Right cardiac atrium (tissue), 5 donors: ENCODE results near the gene XPO5. TPM values are rescaled to one million over a fixed set of nuclear protein-coding genes. Genes with fewer than 3 reads are reported as not detected.
"Not testable (repeated sequence)": the region's sequence is repeated elsewhere in the genome, so short reads cannot be mapped to it uniquely, and the experiment has no call there.

Experiments used
- ATAC-seq, 2 donors: fragments of 200-7000 bp; cut with Tn5 transposase; one replicate each; pipeline versions ENCODE4 v1.8.0 to v1.9.1; 2020; ENCODE audit warnings: moderate library complexity in 2 of 2, mild to moderate bottlenecking in 1 of 2
- DNase-seq, 3 donors: peaks; one replicate each; pipeline ENCODE4 v3.0.0-alpha.2; 2020
- H3K27ac ChIP-seq: one replicate; pipeline ENCODE4 v1.5.1; 2013; ENCODE audit warnings: mild to moderate bottlenecking, low read length, control low read depth, moderate library complexity
- H3K27me3 ChIP-seq: one replicate; pipeline ENCODE4 v1.6.1; 2013; ENCODE audit not compliant: control insufficient read depth, insufficient read depth
- H3K4me1 ChIP-seq: one replicate; pipeline ENCODE4 v1.6.1; 2013; ENCODE audit warnings: low read length; ENCODE audit not compliant: control insufficient read depth, insufficient read depth
- H3K4me3 ChIP-seq: one replicate; pipeline ENCODE4 v1.5.1; 2013; ENCODE audit warnings: low read length, control low read depth
- H3K9me3 ChIP-seq: one replicate; pipeline ENCODE4 v1.6.1; 2013; ENCODE audit warnings: low read length; ENCODE audit not compliant: control insufficient read depth
- WGBS: extraction: QIAGEN DNeasy Blood & Tissue Kit; methylation state at CpG from one replicate; pipeline ENCODE4 v1.1.7; 2013; 5-methylcytosine and 5-hydroxymethylcytosine counted together
- intact Hi-C, 4 donors: fragments of 100-400 bp; cut with DNase I; formaldehyde crosslinking; loops; one replicate each; pipeline versions ENCODE4 v1.11.0 to v1.14.0; 2022 to 2023
- polyA plus RNA-seq: library from polyadenylated mRNA; stranded (reverse); fragments of 200-250 nt; gene quantifications from one replicate; pipeline ENCODE4 v1.2.3, GENCODE V29; 2013
- total RNA-seq, 4 donors: library from RNA; stranded (reverse); fragmentation: NEBNext Ultra II Directional; extraction: Animal tissue kit (Norgen Biotek cat#: 25700); gene quantifications; one replicate each; pipeline ENCODE4 v1.2.1, GENCODE V29; 2021
- donor health status: healthy with polysubstance abuse.
- donor health status: DM: no; HTN: yes; CAD: no.
- donor health status: DM: no; HTN: no; CAD: no.
- donor health status: DM: no; HTN: yes; CAD: no; lungs with severe emphysema.
- donor health status: DM: yes; HTN: yes; CAD: no.

XPO5 gene
- total and polyA plus RNA-seq, 5 donors: 4.9 to 18.5 (median 12.5) TPM

DNA sequence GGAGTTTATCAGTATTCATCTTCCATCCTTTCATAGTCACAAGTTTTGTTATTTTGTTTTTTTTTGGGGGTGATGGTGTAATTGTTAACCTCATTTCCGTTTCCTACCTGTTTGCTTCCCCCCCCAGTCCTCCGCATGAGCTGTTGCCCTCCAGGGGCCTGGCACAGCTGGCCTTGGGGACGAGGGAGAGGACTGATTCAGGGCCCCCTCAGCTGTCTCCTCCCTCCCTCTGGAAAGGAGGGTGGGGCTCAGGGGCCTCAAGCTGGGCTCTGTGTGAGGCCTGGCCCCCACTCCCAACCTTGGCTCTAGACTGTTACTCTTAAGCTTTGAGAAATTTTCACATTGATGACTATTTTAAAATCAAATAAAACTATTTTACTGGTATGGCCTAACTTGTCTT is 69.7 kb downstream of the XPO5 start:
- H3K27ac ChIP-seq: no peak overlapping the region
- intact Hi-C loops: loop anchor here (2.0 to 10.0 kb wide), 7 partner anchors 49 to 241 kb away; partner anchors contain the start of gene DLK2 (in 3 of the 4)

GRCh38 chr6:43505718-43506117 is 70.1 kb downstream of the XPO5 start:
- Histone ChIP-seq H3K27me3 (no peaks in the 10 kb centered on the region), H3K9me3 (no peaks in the 10 kb centered on the region), H3K27ac (no peak overlapping the region), H3K4me3 (no peak overlapping the region), H3K4me1 (peaks cover 9% of the 10 kb centered on the region)
- no peak for DNase-seq
- 71% methylated on average over 6 of the region's 6 CpGs for WGBS
- intact Hi-C loops: loop anchor here (2.0 to 10.0 kb wide), 7 partner anchors 48 to 241 kb away; partner anchors contain the start of gene DLK2 (in 3 of the 4)
- ATAC-seq: no peak

More for the DNA sequence above, 69.7 kb downstream of the XPO5 start:
- H3K9me3 ChIP-seq: no peaks in the 10 kb centered on the region
- ATAC-seq (no peak), DNase-seq (no peak)
- peaks cover 10% of the 10 kb centered on the region for H3K4me1 ChIP-seq
- H3K27me3 ChIP-seq: no peaks in the 10 kb centered on the region
- 81% methylated on average over 3 of the region's 3 CpGs for WGBS
- no peak overlapping the region for H3K4me3 ChIP-seq

DNA sequence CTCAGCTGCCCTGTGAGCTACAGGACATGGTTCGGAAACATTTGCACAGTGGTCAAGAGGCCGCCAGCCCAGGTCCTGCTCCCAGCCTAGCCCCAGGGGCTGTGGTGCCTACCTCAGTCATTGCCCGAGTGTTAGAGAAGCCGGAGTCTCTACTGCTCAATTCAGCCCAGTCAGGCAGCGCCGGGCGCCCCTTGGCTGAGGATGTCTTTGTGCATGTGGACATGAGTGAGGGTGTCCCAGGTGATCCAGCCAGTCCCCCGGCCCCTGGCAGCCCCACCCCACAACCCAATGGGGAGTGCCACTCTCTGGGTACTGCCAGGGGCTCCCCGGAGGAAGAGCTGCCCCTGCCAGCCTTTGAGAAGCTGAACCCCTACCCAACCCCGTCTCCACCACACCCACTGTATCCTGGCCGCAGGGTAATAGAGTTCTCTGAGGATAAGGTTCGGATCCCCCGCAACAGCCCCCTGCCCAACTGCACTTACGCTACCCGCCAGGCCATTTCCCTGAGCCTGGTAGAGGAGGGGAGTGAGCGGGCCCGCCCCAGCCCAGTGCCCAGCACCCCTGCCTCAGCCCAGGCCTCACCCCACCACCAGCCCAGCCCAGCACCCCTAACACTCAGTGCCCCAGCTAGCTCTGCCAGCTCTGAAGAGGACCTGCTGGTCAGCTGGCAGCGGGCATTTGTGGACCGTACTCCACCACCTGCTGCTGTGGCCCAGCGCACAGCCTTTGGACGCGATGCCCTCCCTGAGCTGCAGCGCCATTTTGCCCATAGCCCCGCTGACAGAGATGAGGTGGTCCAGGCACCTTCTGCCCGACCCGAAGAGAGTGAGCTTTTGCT is 70.9 kb downstream of the XPO5 start:
- H3K27me3 ChIP-seq: no peaks in the 10 kb centered on the region
- ATAC-seq: no peak
- H3K4me3 ChIP-seq: no peak overlapping the region
- peaks cover 10% of the 10 kb centered on the region for H3K4me1 ChIP-seq
- intact Hi-C loops: loop anchor here (5.0 to 10.0 kb wide), 6 partner anchors 48 to 240 kb away; partner anchors contain the start of gene DLK2 (in 2 of the 4)
- 93% methylated on average over 26 of the region's 26 CpGs for WGBS
- DNase-seq: no peak
- no peaks in the 10 kb centered on the region for H3K9me3 ChIP-seq
- no peak overlapping the region for H3K27ac ChIP-seq

- no peak for DNase-seq
- H3K4me1 ChIP-seq: peaks cover 11% of the 10 kb centered on the region
- H3K9me3 ChIP-seq: no peaks in the 10 kb centered on the region
- H3K4me3 ChIP-seq: no peak overlapping the region
- 90% methylated on average over 8 of the region's 8 CpGs for WGBS
- no peaks in the 10 kb centered on the region for H3K27me3 ChIP-seq
- ATAC-seq: no peak
- intact Hi-C loops: loop anchor here in 2 of 4 donors (5.0 to 10.0 kb wide), 4 partner anchors 46 to 239 kb away; partner anchors contain the start of gene DLK2 (in 1 of the 2)
- no peak overlapping the region for H3K27ac ChIP-seq
These were observed 72.4 kb downstream of the XPO5 start for GRCh38 chr6:43503443-43503842.

GRCh38 chr6:43502666-43503065 is 73.2 kb downstream of the XPO5 start:
- H3K9me3 ChIP-seq: no peaks in the 10 kb centered on the region
- intact Hi-C loops: loop anchor here in 2 of 4 donors (5.0 to 10.0 kb wide), 4 partner anchors 45 to 238 kb away; partner anchors contain the start of gene DLK2 (in 1 of the 2)
- no peaks in the 10 kb centered on the region for H3K27me3 ChIP-seq
- 78% methylated on average over 4 of the region's 4 CpGs for WGBS
- DNase-seq: peak in 1 of 3 donors; percentile 63
- H3K4me3 ChIP-seq: no peak overlapping the region
- no peak overlapping the region for H3K27ac ChIP-seq
- ATAC-seq: no peak
- H3K4me1 ChIP-seq: peaks cover 11% of the 10 kb centered on the region

- intact Hi-C loops: loop anchor here in 2 of 4 donors (5.0 to 10.0 kb wide), 4 partner anchors 44 to 236 kb away; partner anchors contain the start of gene DLK2 (in 1 of the 2)
- 98% methylated on average over 3 of the region's 3 CpGs for WGBS
- no peak overlapping the region for H3K27ac ChIP-seq
These were observed 74.9 kb downstream of the XPO5 start for GRCh38 chr6:43500921-43501320.

GRCh38 chr6:43499028-43499815 is 76.6 kb downstream of the XPO5 start:
- Histone ChIP-seq H3K27ac (peak overlapping the region; percentile 21), H3K4me1 (peaks cover 11% of the 10 kb centered on the region), H3K9me3 (no peaks in the 10 kb centered on the region), H3K4me3 (no peak overlapping the region), H3K27me3 (no peaks in the 10 kb centered on the region)
- intact Hi-C loops: loop anchor here in 1 of 4 donors (5.0 kb wide), 1 partner anchor 47 kb away; no protein-coding TSS in a partner anchor
- DNase-seq (peak in 2 of 3 donors; percentile 53 to 55), ATAC-seq (peak; percentile 71 to 85)
- 67% methylated on average over 12 of the region's 12 CpGs for WGBS

More at GRCh38 chr6:43500921-43501320, 74.9 kb downstream of the XPO5 start:
- no peaks in the 10 kb centered on the region for H3K27me3 ChIP-seq
- ATAC-seq (no peak), DNase-seq (no peak)
- peaks cover 7% of the 10 kb centered on the region for H3K4me1 ChIP-seq
- no peak overlapping the region for H3K4me3 ChIP-seq
- H3K9me3 ChIP-seq: no peaks in the 10 kb centered on the region

GRCh38 chr6:43498291-43498690 is 77.5 kb downstream of the XPO5 start:
- not testable (repeated sequence) for ATAC-seq, DNase-seq, H3K4me3 ChIP-seq, H3K27me3 ChIP-seq, H3K9me3 ChIP-seq, H3K27ac ChIP-seq
- H3K4me1 ChIP-seq: peaks cover 11% of the 10 kb centered on the region
- intact Hi-C loops: loop anchor here in 1 of 4 donors (5.0 kb wide), 1 partner anchor 46 kb away; no protein-coding TSS in a partner anchor
- 94% methylated on average over 5 of the region's 5 CpGs for WGBS

- Histone ChIP-seq H3K9me3 (no peaks in the 10 kb centered on the region), H3K4me3 (no peak overlapping the region), H3K27me3 (no peaks in the 10 kb centered on the region), H3K4me1 (peaks cover 11% of the 10 kb centered on the region), H3K27ac (no peak overlapping the region)
- intact Hi-C loops: loop anchor here in 1 of 4 donors (5.0 kb wide), 1 partner anchor 45 kb away; no protein-coding TSS in a partner anchor
- ATAC-seq: no peak
- 81% methylated on average over 12 of the region's 12 CpGs for WGBS
- no peak for DNase-seq
These were observed 78.1 kb downstream of the XPO5 start for GRCh38 chr6:43497689-43498088.

DNA sequence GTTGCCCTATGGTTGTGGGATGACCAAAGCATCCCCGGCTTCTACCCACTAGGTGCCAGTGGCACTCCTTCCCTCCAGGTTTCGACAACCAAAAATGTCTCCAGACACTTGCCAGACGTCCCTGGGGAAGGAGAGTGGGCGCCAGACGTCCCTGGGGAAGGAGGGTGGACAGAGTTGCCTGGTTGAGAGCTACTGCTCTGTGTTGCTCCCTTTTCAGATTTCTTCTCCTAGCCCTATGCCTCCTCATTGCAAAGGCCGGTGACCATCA is 78.8 kb downstream of the XPO5 start:
- intact Hi-C loops: loop anchor here in 1 of 4 donors (5.0 kb wide), 1 partner anchor 45 kb away; no protein-coding TSS in a partner anchor
- DNase-seq (no peak), ATAC-seq (no peak)
- H3K4me3 ChIP-seq: no peak overlapping the region
- 79% methylated on average over 6 of the region's 6 CpGs for WGBS
- H3K9me3 ChIP-seq: no peaks in the 10 kb centered on the region
- no peak overlapping the region for H3K27ac ChIP-seq
- no peaks in the 10 kb centered on the region for H3K27me3 ChIP-seq
- peaks cover 16% of the 10 kb centered on the region for H3K4me1 ChIP-seq
